Astrocyte (in vitro differentiated cells and primary cell): ENCODE results near the gene GPD2.

Source experiments
- CTCF ChIP-seq: IDR thresholded peaks from 2 replicates; pipeline ENCODE4 v1.5.1; 2011; ENCODE audit warnings: low read depth, mild to moderate bottlenecking, inconsistent platforms, low read length, moderate library complexity; ENCODE audit not compliant: insufficient read depth
- EZH2 ChIP-seq: IDR thresholded peaks from 2 replicates; pipeline ENCODE4 v1.6.1; 2012; ENCODE audit warnings: mild to moderate bottlenecking, low read length, inconsistent platforms; ENCODE audit not compliant: insufficient read depth

GRCh38 chr2:156538083-156538504 is 101.9 kb downstream of the GPD2 start:
- TF ChIP-seq CTCF = no peak
- no peak for TF ChIP-seq EZH2
